Measurements from ENCODE around the gene AGBL1.

- no peak for TF ChIP-seq POLR2AphosphoS5 (IDR thresholded peaks at IDR 0.05; ENCODE audit: low read depth, low read length)
- TF ChIP-seq TAF1 (IDR thresholded peaks at IDR 0.05; ENCODE audit: borderline replicate concordance, low read depth, low read length) = no peak
Observed at GRCh38 chr15:86089422-86089821, 9.8 kb downstream of the AGBL1 start.

All from GM12892 (cell line).